MM.1S (cell line): Measurements from ENCODE around the gene ABHD16B.
"Not testable (repeated sequence)": the region's sequence is repeated elsewhere in the genome, so short reads cannot be mapped to it uniquely, and the experiment has no call there.

Source experiments
- DNase-seq: peaks from one replicate; pipeline ENCODE4 v3.0.0-alpha.2; 2015
- H2AFZ ChIP-seq: fragments of 300-600 bp; sonication (generic); 2 replicates; pipeline ENCODE4 v1.6.0; 2016; ENCODE audit warnings: antibody characterized with exemption, low read length
- H3F3A ChIP-seq: fragments of 300-600 bp; sonication (generic); 2 replicates; pipeline ENCODE4 v1.6.1; 2016; ENCODE audit warnings: mild to moderate bottlenecking, antibody characterized with exemption, low read length, moderate library complexity, mixed read lengths; ENCODE audit not compliant: insufficient read depth
- H3K27ac ChIP-seq: fragments of 300-600 bp; sonication (generic); 2 replicates; pipeline ENCODE4 v1.5.1; 2016; ENCODE audit warnings: mild to moderate bottlenecking, low read length
- H3K27me3 ChIP-seq: fragments of 300-600 bp; sonication (generic); replicated peaks from 2 replicates; pipeline ENCODE4 v1.6.0; 2016; ENCODE audit warnings: low read length; ENCODE audit not compliant: insufficient read depth
- H3K36me3 ChIP-seq: fragments of 300-600 bp; sonication (generic); replicated peaks from 2 replicates; pipeline ENCODE4 v1.6.1; 2016; ENCODE audit warnings: mild to moderate bottlenecking, low read length, mixed read lengths; ENCODE audit not compliant: insufficient read depth
- H3K4me1 ChIP-seq: fragments of 300-600 bp; sonication (generic); 2 replicates; pipeline ENCODE4 v1.6.1; 2016; ENCODE audit warnings: low read length, mixed read lengths
- H3K4me2 ChIP-seq: fragments of 300-600 bp; sonication (generic); 2 replicates; pipeline ENCODE4 v1.6.0; 2016; ENCODE audit warnings: low read depth, low read length
- H3K4me3 ChIP-seq: fragments of 300-600 bp; sonication (generic); 2 replicates; pipeline ENCODE4 v1.5.1; 2016; ENCODE audit warnings: low read length, mixed read lengths
- H3K79me2 ChIP-seq: fragments of 300-600 bp; sonication (generic); 2 replicates; pipeline ENCODE4 v1.6.1; 2016; ENCODE audit warnings: mixed run types, low read length, mixed read lengths
- H3K9ac ChIP-seq: fragments of 300-600 bp; sonication (generic); 2 replicates; pipeline ENCODE4 v1.6.1; 2016; ENCODE audit warnings: low read length, mixed read lengths
- H3K9me2 ChIP-seq: fragments of 300-600 bp; sonication (generic); replicated peaks from 2 replicates; pipeline ENCODE4 v1.6.1; 2016; ENCODE audit warnings: mild to moderate bottlenecking, low read length, mixed read lengths; ENCODE audit not compliant: insufficient read depth
- H3K9me3 ChIP-seq: fragments of 300-600 bp; sonication (generic); replicated peaks from 2 replicates; pipeline ENCODE4 v1.6.1; 2016; ENCODE audit warnings: mild to moderate bottlenecking, low read length, mixed read lengths; ENCODE audit not compliant: insufficient read depth
- H4K20me1 ChIP-seq: fragments of 300-600 bp; sonication (generic); 2 replicates; pipeline ENCODE4 v1.6.1; 2016; ENCODE audit warnings: mild to moderate bottlenecking, low read length, moderate library complexity, mixed read lengths; ENCODE audit not compliant: insufficient read depth
- CTCF ChIP-seq: fragments of 300-600 bp; sonication (generic); IDR thresholded peaks from 2 replicates; pipeline ENCODE4 v1.5.1; 2016; ENCODE audit warnings: antibody characterized with exemption, low read length, mixed read lengths
- EZH2 ChIP-seq: fragments of 300-600 bp; sonication (generic); optimal IDR thresholded peaks from 2 replicates; pipeline ENCODE3; 2017; ENCODE audit warnings: low read depth, mild to moderate bottlenecking, antibody characterized with exemption, low read length, mixed read lengths
- EZH2phosphoT487 ChIP-seq: fragments of 300-600 bp; sonication (generic); IDR thresholded peaks from 2 replicates; pipeline ENCODE4 v1.6.1; 2018; ENCODE audit warnings: antibody characterized with exemption, low read length

The ABHD16B gene

GRCh38 chr20:63873477-63873971, 12.2 kb downstream of the ABHD16B start:
- no peaks in the 10 kb centered on the region for H3K9me2 ChIP-seq
- no peak for DNase-seq
- H3F3A ChIP-seq: no peaks in the 10 kb centered on the region
- H3K9ac ChIP-seq: no peak overlapping the region
- H3K79me2 ChIP-seq: peaks cover 29% of the 10 kb centered on the region
- no peak for TF ChIP-seq EZH2
- no peak for TF ChIP-seq CTCF
- TF ChIP-seq EZH2phosphoT487: no peak
- no peaks in the 10 kb centered on the region for H4K20me1 ChIP-seq
- no peak overlapping the region for H3K4me2 ChIP-seq
- H2AFZ ChIP-seq: no peak overlapping the region
- no peak overlapping the region for H3K4me3 ChIP-seq
- no peaks in the 10 kb centered on the region for H3K4me1 ChIP-seq
- H3K27me3 ChIP-seq: no peaks in the 10 kb centered on the region
- 0 out of 2 replicates have a peak, but pooled peaks cover 2% of the 10 kb centered on the region for H3K36me3 ChIP-seq
- H3K27ac ChIP-seq: no peak overlapping the region
- no peaks in the 10 kb centered on the region for H3K9me3 ChIP-seq

GRCh38 chr20:63874241-63874640, 12.9 kb downstream of the ABHD16B start:
- H3K27ac ChIP-seq, H3K4me3 ChIP-seq, H2AFZ ChIP-seq, H3K27me3 ChIP-seq, H3K9ac ChIP-seq, H3K36me3 ChIP-seq, H3F3A ChIP-seq, H4K20me1 ChIP-seq, H3K9me3 ChIP-seq, DNase-seq, H3K4me1 ChIP-seq, H3K9me2 ChIP-seq, H3K4me2 ChIP-seq: not testable (repeated sequence)
- peaks cover 22% of the 10 kb centered on the region for H3K79me2 ChIP-seq

- Histone ChIP-seq H3K27me3 (no peaks in the 10 kb centered on the region), H3K4me3 (no peak overlapping the region), H3K4me1 (no peaks in the 10 kb centered on the region), H3K9me2 (no peaks in the 10 kb centered on the region), H3K9ac (no peak overlapping the region), H2AFZ (no peak overlapping the region), H3F3A (no peaks in the 10 kb centered on the region), H3K79me2 (peaks cover 15% of the 10 kb centered on the region), H3K4me2 (no peak overlapping the region), H3K27ac (no peak overlapping the region), H3K36me3 (no peaks in the 10 kb centered on the region), H3K9me3 (no peaks in the 10 kb centered on the region), H4K20me1 (no peaks in the 10 kb centered on the region)
- no peak for TF ChIP-seq EZH2phosphoT487
- no peak for TF ChIP-seq CTCF
- no peak for TF ChIP-seq EZH2
- no peak for DNase-seq
These were observed 15.3 kb downstream of the ABHD16B start for GRCh38 chr20:63876489-63877036.

GRCh38 chr20:63877755-63878470, 16.6 kb downstream of the ABHD16B start:
- H2AFZ ChIP-seq: no peak overlapping the region
- no peak for DNase-seq
- H3K9me2 ChIP-seq: no peaks in the 10 kb centered on the region
- no peak overlapping the region for H3K27ac ChIP-seq
- TF ChIP-seq CTCF (no peak), EZH2 (no peak), EZH2phosphoT487 (no peak)
- no peaks in the 10 kb centered on the region for H4K20me1 ChIP-seq
- H3K79me2 ChIP-seq: peaks cover 15% of the 10 kb centered on the region
- H3K4me1 ChIP-seq: no peaks in the 10 kb centered on the region
- H3K9ac ChIP-seq: no peak overlapping the region
- H3F3A ChIP-seq: no peaks in the 10 kb centered on the region
- H3K27me3 ChIP-seq: no peaks in the 10 kb centered on the region
- H3K36me3 ChIP-seq: no peaks in the 10 kb centered on the region
- no peak overlapping the region for H3K4me3 ChIP-seq
- no peaks in the 10 kb centered on the region for H3K9me3 ChIP-seq
- no peak overlapping the region for H3K4me2 ChIP-seq
